GM19324 (cell line): ENCODE measurements around the gene KIF26B.
"Not testable (repeated sequence)": the region's sequence is repeated elsewhere in the genome, so short reads cannot be mapped to it uniquely, and the experiment has no call there.

Experiments used
- ATAC-seq: cut with Tn5 transposase; IDR thresholded peaks from one replicate; pipeline ENCODE4 v1.9.1; 2021; ENCODE audit warnings: mild to moderate bottlenecking, moderate library complexity; ENCODE audit not compliant: unreplicated experiment, low FRiP score

KIF26B gene

GRCh38 chr1:245154429-245155271, at the start of gene KIF26B:
Gene KIF26B, plus strand, starts transcription at chr1:245154985. Its CDS starts 440 bp downstream, at chr1:245155425.
- no peak for ATAC-seq

GRCh38 chr1:245105042-245105441, 49.7 kb upstream of the KIF26B start:
- ATAC-seq, result no peak

- ATAC-seq, result no peak
Measured at GRCh38 chr1:245105815-245106410, 48.9 kb upstream of the KIF26B start.

GRCh38 chr1:245107776-245108114, 47.0 kb upstream of the KIF26B start:
- ATAC-seq, result no peak

- no peak for ATAC-seq
Measured at GRCh38 chr1:245108246-245108645, 46.5 kb upstream of the KIF26B start.

GRCh38 chr1:245108909-245109308, 45.9 kb upstream of the KIF26B start:
- no peak for ATAC-seq

GRCh38 chr1:245110406-245110805, 44.4 kb upstream of the KIF26B start:
- ATAC-seq, result no peak

GRCh38 chr1:245111073-245111472, 43.7 kb upstream of the KIF26B start:
- no peak for ATAC-seq

- ATAC-seq, result no peak
Measured at GRCh38 chr1:245113649-245114048, 41.1 kb upstream of the KIF26B start.

- ATAC-seq, result no peak
Measured at GRCh38 chr1:245116131-245116530, 38.7 kb upstream of the KIF26B start.

GRCh38 chr1:245116751-245117150, 38.0 kb upstream of the KIF26B start:
- ATAC-seq, result no peak

- ATAC-seq, result no peak
Measured at GRCh38 chr1:245118066-245118465, 36.7 kb upstream of the KIF26B start.

- no peak for ATAC-seq
Measured at GRCh38 chr1:245118806-245119205, 36.0 kb upstream of the KIF26B start.

GRCh38 chr1:245121523-245121922, 33.3 kb upstream of the KIF26B start:
- ATAC-seq, result no peak

- no peak for ATAC-seq
Measured at GRCh38 chr1:245124241-245124640, 30.5 kb upstream of the KIF26B start.

- ATAC-seq, result no peak
Measured at GRCh38 chr1:245124644-245125043, 30.1 kb upstream of the KIF26B start.

- ATAC-seq, result no peak
Measured at GRCh38 chr1:245126530-245126929, 28.3 kb upstream of the KIF26B start.

GRCh38 chr1:245128381-245129101, 26.2 kb upstream of the KIF26B start:
- ATAC-seq, result no peak

GRCh38 chr1:245129319-245130240, 25.2 kb upstream of the KIF26B start:
- no peak for ATAC-seq

- not testable (repeated sequence) for ATAC-seq
Measured at GRCh38 chr1:245130281-245131025, 24.3 kb upstream of the KIF26B start.
